Breast epithelium (tissue), 3 donors: Measurements from ENCODE around the gene TXNDC16.

ENCODE experiments used
- POLR2A ChIP-seq: fragments of 450-650 bp; IDR thresholded peaks from one replicate; pipeline ENCODE4 v1.6.1; 2016; ENCODE audit warnings: antibody characterized with exemption, mild to moderate bottlenecking, moderate library complexity
- POLR2AphosphoS5 ChIP-seq, 3 donors: sonication (generic); formaldehyde crosslinking; IDR thresholded peaks; one replicate each; pipeline ENCODE4 v1.6.1; 2017; ENCODE audit warnings: antibody characterized with exemption in 3 of 3
- TF ChIP-seq, protein P1 (sequence below), 3 donors: fragments of 450-650 bp; IDR thresholded peaks; one replicate each; pipeline ENCODE4 v1.5.1; 2016 to 2017; ENCODE audit warnings: antibody characterized with exemption in 3 of 3, mild to moderate bottlenecking in 3 of 3, moderate library complexity in 3 of 3

DNA sequence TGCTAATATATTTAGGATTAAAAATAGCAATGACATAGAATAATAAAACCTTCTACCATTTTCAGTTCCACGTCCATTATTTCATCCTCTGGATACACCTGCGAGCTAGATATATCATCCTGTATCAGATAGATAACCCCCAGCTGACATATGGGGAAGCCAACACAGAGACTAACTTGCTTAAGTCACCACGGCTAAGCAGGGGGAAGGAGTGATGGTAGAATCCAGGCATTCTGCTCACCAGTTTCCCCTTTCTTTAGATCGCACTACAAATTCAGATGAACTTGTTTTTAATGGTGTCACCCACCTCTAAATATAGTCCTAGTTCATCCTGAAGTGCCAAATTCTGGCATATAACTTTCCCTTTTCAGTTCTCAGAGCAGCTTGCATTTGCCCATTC lies 110.1 kb downstream of the TXNDC16 start:
- TF ChIP-seq, protein P1, sequence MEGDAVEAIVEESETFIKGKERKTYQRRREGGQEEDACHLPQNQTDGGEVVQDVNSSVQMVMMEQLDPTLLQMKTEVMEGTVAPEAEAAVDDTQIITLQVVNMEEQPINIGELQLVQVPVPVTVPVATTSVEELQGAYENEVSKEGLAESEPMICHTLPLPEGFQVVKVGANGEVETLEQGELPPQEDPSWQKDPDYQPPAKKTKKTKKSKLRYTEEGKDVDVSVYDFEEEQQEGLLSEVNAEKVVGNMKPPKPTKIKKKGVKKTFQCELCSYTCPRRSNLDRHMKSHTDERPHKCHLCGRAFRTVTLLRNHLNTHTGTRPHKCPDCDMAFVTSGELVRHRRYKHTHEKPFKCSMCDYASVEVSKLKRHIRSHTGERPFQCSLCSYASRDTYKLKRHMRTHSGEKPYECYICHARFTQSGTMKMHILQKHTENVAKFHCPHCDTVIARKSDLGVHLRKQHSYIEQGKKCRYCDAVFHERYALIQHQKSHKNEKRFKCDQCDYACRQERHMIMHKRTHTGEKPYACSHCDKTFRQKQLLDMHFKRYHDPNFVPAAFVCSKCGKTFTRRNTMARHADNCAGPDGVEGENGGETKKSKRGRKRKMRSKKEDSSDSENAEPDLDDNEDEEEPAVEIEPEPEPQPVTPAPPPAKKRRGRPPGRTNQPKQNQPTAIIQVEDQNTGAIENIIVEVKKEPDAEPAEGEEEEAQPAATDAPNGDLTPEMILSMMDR (IDR thresholded peaks at IDR 0.05): no peak
- TF ChIP-seq POLR2A (no peak), POLR2AphosphoS5 (IDR thresholded peaks at IDR 0.05) (no peak)
